GM19452 (cell line): ENCODE data around the gene RAB3C.
"Not testable (repeated sequence)": the region's sequence is repeated elsewhere in the genome, so short reads cannot be mapped to it uniquely, and the experiment has no call there.

Experiments used
- ATAC-seq: cut with Tn5 transposase; IDR thresholded peaks from one replicate; pipeline ENCODE4 v1.9.1; 2021; ENCODE audit not compliant: unreplicated experiment

RAB3C gene

DNA sequence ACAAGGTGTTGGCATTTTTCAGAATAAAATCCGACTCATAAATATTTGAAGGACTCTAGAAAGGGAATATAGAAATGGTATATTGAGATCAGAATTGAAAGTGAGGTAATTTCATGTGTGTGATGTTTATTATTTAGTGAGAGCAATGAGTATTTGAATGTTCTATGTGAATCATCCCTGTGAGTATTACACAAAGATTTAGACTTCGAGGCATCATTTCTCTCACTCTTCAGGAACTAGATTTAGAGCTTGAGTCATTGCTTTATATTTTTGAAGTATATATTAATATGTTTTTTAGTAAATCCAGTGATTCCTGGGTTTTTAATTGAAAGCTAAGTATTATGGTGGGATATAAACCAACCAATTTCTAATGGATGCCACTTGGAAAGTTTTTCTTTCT lies 91.2 kb downstream of the RAB3C start:
- ATAC-seq = no peak

DNA sequence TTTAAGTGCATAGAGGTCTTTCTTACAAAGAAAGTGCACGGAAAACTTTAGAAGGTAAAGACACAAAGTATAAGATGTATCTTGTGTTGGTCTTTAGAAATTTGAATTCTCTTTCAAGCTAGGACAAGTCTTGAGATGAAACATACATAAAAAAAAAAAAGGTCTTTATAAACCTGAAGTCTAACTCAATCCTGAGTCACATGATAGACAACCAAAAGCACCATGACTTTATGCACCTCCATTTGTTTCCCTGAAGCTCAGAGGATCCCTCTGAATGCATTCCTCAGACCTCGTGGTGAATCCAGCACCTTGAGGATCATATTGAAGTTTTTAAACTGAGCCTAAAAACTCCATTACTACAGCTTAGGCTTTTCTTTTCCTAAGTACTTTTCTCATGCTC lies 91.8 kb downstream of the RAB3C start:
- ATAC-seq = no peak

DNA sequence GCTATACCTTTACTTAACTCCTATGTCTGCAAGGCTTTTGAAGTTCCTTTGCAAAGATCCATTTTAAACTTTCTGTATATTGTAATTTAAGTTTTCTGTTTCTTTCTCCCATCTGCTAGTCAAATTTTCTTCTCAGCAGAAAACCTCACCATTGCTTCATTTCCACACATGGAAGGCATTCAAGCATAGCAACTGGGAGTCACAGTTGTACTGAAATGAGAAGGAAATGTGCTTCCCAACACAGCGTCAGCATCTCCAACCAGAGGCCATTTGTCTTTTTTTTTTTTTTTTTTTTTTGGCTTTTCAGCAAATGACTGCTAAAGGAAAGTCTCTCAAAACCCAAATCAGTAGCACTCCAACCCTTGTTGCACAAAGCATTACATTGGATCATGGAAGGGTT lies 92.5 kb downstream of the RAB3C start:
- no peak for ATAC-seq

DNA sequence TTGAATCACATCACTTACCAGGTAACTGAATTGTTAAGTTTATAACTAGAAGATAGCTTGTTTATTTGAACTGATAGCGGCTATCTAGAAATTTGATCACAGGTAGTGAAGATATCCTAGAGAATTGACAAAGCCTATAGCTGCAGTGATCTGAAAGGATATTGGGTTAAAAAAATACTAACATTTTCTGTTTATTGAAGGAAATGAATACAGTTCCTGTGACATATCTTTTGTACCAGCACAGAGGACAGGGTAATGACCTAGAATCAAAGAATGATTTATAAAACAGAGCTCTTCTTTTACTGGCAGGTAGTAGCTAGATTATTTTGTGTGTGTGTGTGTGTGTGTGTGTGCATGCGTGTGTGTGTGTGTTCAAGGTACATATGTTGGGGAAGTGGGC lies 94.8 kb downstream of the RAB3C start:
- no peak for ATAC-seq

DNA sequence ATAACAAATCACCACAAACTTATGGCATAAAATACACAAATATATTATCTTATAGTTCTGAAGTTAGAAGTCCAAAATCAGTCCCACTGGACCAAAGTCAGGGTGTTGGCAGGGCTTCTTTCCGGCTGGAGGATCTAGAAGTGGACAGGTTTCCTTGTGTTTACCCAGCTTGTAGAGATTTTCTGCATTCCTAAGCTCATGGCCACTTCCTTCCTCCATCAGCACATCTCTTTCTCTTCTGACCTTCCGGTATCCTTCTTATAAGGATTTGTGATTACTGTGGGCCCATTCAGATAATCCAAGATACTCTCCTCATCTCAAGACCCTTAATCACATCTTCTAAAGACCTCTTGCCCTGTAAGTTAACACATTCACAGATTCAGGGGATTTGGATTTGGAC lies 97.6 kb downstream of the RAB3C start:
- no peak for ATAC-seq

DNA sequence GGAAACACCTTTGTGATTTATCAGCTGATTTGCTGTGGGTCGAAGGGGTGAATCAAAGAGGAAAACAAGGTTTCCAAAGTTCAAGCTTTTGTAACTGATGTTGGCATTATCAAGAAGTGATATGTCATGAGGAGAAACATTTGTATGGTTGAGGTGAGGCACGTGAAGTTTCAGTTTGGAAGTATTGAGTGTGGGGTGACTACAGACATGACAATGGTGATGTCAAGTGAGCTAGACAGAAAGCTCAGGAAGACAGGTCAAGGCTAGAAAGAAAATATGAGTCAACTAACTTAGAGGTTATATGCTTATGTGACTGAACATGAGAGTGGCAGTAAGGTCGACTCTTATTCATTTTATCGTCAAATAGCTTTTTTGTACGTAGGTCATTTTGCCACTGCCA lies 99.1 kb downstream of the RAB3C start:
- no peak for ATAC-seq

DNA sequence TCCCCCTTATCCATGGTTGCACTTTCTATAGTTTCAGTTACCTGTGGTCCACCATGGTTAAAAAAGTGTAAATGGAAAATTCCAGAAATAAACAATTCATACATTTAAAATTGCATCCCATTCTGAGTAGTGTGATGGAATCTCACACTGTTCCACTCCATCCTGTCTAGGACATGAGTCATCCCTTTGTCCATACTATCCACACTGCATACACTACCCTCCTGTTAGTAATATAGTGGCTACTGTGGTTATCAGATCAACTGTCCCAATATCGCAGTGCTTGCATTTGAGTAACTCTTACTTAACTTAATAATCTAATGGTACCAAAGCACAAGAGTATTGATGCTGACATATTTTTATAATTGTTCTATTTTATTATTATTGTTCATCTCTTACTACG lies 100.7 kb downstream of the RAB3C start:
- ATAC-seq = no peak

DNA sequence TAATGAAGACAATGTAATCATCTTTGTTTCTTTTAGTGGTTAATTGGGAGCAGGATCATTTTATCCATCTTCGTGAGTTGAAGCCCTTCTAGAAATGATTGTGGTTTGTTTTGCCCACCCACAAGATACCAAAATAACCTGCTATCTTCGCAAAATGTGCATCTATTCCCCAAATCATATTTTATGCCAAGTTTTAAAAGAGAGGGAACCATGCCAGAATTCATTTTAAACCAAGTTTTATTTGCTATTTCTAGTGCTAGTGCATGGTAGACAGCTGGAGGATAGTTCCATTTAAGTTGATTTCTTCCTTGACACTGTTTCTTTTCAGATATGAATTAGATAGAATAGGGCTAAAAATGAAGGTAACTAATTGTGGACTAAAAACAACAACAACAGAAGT lies 104.2 kb downstream of the RAB3C start:
- ATAC-seq = no peak

DNA sequence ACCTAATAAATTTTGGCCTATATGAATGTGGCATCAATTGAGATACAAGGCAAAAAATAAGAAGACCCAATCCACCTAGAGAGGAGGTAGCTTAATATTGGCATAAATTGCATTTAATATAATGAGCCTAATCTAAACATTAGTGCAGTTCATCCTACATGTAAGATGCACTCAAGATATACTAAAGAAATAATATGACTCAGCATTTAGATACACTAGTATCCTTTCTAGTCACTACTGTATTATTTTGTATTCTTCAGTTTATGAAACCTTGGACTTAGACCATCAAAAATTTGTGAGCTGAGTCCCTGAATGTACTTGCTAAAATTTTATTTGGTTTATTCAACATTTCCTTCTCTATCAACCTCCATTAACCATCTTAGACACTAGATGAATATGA lies 104.7 kb downstream of the RAB3C start:
- no peak for ATAC-seq

DNA sequence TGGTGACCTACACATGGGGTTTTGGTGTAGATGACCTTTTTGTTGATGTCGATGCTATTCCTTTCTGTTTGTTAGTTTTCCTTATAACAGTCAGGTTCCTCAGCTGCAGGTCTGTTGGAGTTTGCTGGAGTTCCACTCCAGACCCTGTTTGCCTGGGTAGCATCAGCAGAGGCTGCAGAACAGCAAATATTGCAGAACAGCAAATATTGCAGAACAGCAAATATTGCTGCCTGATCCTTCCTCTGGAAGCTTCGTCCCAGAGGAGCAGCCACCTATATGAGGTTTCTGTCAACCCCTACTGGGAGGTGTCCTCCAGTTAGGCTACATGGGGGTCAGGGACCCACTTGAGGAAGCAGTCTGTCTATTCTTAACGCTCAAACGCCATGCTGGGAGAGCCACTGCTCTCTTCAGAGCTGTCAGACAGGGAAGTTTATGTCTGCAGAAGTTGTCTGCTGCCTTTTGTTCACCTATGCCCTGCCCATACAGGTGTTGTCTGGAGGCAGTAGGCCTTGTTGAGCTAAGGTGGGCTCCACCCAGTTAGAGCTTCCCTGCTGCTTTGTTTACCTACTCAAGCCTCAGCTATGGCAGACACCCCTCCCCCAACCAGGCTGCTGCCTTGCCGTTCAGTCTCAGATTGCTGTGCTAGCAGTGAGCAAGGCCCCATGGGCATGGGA lies 116.3 kb downstream of the RAB3C start:
- not testable (repeated sequence) for ATAC-seq

DNA sequence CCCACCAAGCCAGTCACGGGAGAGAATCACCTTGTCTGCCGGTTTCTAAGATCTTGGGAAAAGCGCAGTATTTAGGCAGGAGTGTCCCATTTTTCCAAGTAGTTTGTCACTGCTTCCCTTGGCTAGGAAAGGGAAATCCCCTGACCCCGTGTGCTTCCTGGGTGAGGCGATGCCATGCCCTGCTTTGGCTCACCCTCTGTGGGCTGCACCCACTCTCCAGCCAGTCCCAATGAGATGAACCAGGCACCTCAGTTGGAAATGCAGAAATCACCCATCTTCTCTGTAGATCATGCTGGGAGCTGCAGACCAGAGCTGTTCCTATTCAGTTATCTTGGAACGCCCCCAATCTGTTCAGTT lies 116.9 kb downstream of the RAB3C start:
- ATAC-seq = no peak

DNA sequence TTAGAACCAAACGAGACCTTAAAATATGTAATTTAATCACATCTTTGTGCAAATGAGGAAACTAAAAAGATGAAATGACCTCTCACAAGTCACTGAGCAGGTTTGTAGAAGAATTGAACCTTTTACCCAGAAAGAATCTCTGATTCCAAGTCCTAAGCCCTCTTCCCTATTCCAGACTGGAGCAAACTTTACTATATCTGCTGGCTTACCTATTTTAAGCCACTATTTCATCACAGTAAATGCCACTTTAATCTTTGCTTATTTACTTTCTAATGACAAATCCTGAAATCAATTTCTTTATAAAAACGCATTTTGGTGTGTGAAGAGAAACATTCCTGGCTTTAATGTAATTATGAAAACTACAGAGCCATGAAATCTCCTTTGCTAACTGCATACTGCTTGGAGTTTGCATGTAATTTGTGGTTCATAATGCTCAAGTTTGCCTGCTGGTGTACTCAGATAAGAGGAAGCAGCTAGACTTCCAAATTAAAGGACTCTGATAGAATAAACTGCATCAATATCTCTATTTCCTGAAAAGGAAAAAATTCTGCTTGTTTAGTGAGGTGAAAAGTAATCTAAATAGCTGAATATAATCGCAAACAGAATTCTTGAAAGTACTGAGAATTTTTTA lies 121.2 kb downstream of the RAB3C start:
- no peak for ATAC-seq

DNA sequence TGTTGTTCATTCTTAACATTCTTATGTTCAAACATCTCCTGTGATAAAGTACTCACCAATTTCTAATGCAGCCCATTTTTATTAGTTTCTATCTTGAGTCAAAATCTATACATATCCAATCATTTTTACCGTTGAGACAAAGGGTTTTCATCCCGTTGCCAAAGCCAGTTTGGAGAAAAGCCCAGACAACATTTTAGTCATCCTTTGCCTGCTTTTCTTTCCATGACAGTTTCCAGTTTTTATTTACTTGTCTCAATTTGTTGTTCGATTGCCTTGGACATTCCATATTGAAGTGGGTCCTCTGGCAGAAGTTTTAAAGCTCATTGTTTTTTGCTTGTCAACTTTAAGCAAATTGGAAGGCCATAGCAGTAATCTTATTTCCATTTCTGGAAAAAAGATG lies 123.9 kb downstream of the RAB3C start:
- ATAC-seq = no peak

DNA sequence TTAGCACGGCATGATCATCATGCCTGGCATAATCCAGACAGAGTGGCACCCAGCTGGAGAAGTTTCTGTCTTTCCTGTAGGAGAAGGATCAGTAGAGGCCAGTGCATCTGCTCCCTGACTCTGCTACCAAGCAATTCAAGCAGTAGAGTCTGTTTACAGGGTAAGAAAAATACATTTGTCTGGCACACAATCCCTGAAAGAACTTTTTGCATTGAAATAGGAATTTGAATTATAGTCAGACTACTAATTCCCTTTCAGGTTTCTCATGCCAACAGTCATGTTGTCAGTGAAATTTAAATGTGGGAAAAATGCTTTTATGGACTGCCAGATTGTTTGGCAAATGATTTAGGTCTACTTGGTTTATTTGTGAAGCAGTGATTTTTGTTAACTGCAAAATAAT lies 125.6 kb downstream of the RAB3C start:
- ATAC-seq = no peak

DNA sequence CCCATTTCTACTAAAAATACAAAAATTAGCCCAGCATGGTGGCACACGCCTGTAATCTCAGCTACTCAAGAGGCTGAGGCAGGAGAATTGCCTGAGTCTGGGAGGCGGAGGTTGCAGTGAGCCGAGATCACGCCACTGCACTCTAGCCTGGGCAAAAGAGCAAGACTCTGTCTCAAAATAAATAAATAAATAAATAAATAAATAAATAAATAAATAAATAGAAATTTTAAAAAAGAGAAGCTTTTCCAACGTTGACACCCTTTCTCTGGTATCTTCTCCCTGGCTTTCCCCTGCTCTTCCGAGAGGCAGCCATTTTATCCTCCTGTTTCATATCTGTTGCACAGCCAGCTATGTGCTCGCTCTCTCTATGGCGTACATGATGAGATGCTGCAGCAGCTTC lies 127.5 kb downstream of the RAB3C start:
- ATAC-seq = not testable (repeated sequence)

DNA sequence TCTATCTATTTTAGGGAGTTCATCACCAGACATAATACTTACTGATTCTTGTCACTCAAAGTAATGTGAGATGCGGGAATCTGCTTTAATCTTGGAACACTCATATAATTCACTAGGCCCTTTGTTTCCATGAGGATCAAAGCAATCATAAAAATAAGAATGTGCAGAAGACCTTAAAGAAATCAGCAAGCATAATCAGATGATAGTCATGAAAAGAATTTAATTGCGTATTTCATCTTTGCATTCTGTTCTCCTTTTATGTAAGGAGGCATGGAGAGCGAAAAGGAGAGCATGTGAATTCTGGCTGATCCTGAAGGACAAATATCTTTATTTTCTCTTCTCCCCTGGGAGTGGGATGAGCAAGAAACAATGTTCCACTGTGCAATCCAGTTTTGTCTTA lies 128.0 kb downstream of the RAB3C start:
- no peak for ATAC-seq

DNA sequence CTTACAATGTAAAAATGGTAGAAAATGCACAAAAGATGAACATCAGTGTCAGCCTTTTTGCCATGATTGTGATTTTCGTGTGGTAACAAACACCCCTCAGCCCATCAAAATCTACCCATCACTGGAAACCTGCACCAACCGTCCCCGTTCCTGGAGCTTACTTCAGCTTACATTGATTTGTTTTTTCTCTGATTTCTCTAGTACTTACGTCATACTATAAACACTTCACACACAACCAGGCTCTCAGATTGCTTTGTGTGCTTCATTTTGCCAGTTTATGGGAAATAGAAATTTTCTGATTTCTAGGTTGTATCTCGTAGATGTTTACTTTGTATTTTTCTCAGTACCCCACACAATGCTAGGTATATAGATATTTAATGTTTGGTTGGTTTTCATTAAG lies 129.1 kb downstream of the RAB3C start:
- ATAC-seq = no peak

DNA sequence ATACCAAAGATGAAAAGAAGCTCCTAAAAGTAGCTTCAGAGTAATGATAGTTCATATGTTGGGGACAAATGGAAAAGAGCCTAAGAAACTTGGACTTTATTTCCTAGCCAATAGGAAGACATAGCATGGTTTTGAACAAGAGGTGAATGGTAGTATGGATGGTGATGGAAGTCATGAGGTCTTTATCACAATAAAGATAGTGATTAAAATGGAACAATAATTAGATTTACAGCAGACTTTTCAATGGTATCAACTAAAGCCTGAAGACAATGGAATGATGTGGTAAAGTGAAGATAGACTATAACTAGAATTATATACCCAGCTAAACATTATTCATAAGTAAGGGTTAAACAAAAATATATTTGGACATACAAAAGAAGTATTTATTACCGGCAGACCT lies 131.2 kb downstream of the RAB3C start:
- no peak for ATAC-seq

DNA sequence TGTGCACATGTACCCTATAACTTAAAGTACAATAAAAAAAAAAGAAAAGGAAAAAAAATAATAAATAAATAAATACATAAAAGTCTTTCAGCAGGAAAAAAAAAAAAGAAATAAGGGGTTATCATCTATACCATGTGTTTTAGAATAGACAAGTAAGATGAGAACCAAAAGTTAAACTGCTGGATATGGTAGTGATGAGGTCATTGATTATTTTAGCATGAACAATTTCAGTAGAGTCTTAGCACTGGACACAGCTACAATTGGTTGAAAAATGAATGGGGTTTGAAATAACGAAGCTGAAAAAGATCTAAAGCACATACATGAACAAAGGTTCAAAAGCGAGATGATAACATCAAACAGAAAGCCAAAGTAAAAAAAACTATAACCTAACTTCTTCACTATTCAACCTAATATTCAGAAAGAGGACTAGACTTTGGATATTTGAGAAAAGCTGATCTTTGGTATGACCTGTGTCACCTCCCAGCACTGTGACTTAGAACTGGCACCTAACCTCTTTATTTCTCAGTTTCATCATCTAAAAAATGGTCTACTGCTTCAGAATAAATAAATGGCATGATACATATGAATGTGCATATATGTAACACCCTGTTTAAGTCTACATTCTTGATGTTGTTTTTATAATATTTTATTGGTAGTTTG lies 133.3 kb downstream of the RAB3C start:
- no peak for ATAC-seq

DNA sequence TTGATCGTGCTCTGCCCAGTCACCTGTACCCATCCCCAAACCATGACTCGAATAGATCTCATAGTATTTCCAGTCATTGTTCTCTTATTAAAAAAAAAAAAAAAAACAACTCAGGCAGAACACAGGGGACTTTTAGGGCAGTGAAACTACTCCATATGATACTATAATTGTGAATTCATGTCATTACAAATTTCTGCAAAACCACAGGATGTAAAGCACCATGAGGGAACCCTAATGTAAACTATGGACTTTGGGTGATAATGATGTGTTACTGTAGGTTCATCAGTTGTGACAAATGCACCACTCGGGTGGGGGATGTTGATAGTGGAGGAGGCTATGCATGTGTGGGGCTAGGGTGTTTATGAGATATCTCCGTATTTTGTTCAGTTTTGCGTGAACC lies 133.8 kb downstream of the RAB3C start:
- ATAC-seq = no peak

DNA sequence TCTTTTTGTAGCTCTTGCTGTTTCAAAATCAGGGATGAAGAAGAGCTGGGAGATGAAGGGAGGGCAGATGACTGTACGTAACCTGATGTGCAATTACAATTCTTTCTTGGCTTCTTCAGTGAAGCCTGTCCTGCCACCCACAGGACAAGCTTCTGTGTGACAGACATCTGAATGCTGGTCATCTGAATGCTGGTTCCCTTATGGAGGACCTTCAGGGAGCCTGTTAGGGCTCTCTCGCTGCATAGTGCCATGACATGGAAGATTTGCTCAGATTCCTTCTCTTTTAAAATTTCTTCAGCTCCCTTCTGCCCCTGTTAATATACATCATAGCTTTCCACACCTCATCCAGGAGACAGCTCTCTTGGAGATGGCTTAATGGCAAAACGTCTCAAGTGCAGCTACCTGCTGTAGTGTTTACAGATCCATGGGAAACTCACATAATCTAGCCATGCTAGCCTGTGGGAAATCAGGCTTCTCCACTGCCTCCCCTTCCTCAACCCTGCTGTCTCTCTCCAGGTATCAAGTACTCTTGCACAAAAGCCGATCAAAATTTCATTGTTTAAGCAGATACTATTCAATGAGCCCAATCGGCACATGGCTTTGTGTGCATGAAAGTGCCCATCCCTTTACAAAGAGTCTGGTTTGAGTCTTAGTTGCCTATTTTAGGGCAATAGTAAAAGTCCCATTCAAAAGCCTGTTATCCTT lies 134.6 kb downstream of the RAB3C start:
- no peak for ATAC-seq
